SW 1271 (cell line): ENCODE data around the gene RPGRIP1.
A peak's percentile ranks its signal among the peaks of the same experiment; 100 is the strongest.
"Not testable (repeated sequence)": the region's sequence is repeated elsewhere in the genome, so short reads cannot be mapped to it uniquely, and the experiment has no call there.

Experiments used
- DNase-seq, 2 experiments: peaks; one replicate each; lab custom pipeline; 2025; lab: John Stamatoyannopoulos, UW

Gene RPGRIP1

DNA sequence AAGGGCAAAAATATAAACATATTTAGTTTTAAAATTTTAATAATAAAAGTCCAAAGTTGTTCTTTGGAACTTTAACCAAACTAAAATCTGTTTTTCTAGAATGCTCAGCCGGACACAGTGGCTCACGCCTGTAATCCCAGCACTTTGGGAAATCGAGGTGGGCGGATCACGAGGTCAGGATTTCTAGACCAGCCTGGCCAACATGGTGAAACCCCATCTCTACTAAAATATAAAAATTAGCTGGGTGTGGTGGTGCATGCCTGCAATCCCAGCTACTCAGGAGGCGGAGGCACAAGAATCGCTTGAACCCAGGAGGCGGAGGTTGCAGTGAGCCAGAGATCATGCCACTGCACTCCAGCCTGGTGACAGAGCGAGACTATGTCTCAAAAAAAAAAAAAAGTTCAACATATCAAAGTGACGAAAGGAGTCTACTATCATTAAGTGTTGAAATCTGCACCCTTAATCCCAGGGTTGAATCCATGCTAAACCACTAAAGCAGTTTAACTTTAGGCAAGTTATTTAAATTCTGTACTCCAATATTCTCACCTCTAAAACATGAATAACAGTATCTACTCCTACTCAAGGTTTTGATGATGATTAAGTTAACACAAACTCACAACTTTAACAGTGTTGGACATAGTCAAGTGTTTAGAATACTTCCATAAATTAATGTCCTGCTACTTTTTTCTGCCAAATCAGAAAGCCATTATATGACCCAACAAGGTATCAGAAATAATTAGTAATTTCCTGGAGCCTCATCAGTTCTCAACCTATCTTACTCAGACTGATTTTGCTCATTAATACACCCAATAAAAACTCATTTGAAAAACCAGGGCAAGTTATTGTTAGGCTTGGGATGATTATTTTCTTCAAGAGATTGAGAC lies 21.6 kb upstream of the RPGRIP1 start:
- DNase-seq = no peak

DNA sequence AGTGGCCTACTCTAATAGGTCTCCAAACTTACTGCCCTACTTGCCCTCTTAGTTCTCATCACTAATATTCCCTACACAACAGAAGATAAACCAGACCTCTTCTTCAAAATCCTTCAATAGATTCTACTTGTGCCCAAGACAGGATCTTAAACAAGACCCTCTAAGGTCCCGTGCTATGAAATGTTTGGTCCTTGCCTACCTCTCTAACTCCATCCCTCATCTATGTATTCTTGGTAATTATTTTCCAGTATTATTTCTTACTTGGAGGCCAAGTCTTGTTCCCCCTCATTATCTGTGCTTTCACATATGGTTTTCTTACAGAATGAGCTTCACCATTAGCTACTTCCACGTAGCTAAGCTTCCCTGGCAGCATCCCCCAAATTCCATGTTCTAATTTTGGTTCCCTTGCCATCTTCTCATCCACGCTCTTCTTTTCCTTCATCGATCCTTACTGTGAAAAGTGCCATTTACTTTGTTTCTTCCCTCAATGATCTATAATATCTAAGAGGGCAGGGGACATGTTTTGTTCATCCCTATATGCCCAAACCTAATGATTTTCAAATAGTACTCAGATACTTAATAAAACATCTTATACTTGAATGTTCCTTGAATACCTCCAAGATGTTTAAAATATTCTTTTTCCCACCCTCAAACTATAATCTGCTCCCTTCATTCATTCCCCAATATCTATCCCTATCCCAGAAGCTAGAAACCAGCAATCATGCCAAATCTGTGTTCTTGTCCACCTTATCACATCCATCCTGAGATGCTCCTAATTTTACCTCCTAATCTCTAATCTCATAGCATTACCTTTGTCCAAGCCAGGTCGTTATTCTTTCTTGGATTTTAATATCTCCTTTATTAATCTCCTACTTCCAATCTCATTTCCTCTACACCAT lies 20.7 kb upstream of the RPGRIP1 start:
- no peak for DNase-seq

GRCh38 chr14:21261824-21262223 lies 18.1 kb upstream of the RPGRIP1 start:
- no peak for DNase-seq

- DNase-seq = no peak
These were observed 17.5 kb upstream of the RPGRIP1 start for GRCh38 chr14:21262410-21262809.

- no peak for DNase-seq
These were observed 16.4 kb upstream of the RPGRIP1 start for GRCh38 chr14:21263284-21264024.

- peak; percentile 12 to 69 for DNase-seq
These were observed 15.7 kb upstream of the RPGRIP1 start for GRCh38 chr14:21264025-21264801.

DNA sequence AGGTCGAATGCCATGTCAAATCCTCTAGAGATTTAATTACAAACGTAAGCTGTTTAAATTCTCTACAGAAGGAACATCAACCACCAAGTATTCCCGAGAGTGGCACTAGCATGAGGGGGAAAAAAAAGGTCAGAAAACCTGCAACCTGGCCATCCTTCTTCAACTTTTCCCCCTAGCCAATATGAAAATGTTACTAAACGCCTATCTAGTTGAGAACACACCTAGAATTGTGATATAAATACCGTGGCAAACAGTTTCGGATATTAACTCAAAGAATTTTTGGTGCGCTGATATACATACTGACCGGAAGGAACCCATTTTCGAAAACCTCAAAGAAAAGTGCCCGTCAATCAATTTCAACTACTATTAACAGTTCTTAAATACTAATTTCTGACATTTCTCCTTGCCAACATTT lies 12.4 kb upstream of the RPGRIP1 start:
- peak in 1 of 2 experiments; percentile 46 for DNase-seq

GRCh38 chr14:21267886-21268616 lies 11.8 kb upstream of the RPGRIP1 start:
- DNase-seq = no peak

- peak; percentile 14 to 48 for DNase-seq
These were observed 11.1 kb upstream of the RPGRIP1 start for GRCh38 chr14:21268617-21269251.

- peak; percentile 99 to 100 for DNase-seq
These were observed 10.4 kb upstream of the RPGRIP1 start, which contains the start of gene HNRNPC for GRCh38 chr14:21269252-21270046. Gene HNRNPC (minus strand): TSS chr14:21269442. CDS start chr14:21234193, 35,249 bp downstream.

DNA sequence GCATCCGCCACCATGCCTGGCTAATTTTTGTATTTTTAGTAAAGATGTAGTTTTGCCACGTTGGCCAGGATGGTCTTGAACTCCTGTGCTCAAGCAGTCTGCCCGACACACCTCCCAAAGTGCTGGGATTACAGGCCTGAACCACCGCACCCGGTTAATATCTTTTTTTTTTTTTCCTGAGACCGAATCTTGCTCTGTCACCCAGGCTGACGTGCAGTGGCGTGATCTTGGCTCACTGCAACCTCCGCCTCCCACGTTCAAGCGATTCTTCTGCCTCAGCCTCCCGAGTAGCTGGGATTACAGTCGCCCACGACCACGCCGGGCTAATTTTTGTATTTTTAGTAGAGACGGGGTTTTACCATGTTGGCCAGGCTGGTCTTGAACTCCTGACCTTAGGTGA lies 7.2 kb upstream of the RPGRIP1 start:
- DNase-seq = not testable (repeated sequence)

- no peak for DNase-seq
These were observed 4.5 kb upstream of the RPGRIP1 start for GRCh38 chr14:21275261-21275858.

DNA sequence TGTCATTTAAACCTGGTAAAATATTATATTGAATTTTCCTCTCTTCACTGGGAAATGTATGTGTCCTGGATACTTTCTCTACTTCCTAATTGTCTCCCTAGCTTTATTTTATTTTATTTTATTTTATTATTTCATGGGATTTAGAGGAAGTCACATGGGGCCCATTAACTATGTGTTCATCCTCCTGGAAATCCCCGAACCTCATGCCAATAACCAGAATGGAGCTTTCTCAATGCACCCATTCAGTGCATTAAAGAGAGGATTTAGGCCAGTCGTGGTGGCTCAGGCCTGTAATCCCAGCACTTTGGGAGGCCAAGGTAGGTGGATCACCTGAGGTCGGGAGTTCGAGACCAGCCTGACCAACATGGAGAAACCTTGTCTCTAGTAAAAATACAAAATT lies 1.3 kb upstream of the RPGRIP1 start:
- DNase-seq = no peak

DNA sequence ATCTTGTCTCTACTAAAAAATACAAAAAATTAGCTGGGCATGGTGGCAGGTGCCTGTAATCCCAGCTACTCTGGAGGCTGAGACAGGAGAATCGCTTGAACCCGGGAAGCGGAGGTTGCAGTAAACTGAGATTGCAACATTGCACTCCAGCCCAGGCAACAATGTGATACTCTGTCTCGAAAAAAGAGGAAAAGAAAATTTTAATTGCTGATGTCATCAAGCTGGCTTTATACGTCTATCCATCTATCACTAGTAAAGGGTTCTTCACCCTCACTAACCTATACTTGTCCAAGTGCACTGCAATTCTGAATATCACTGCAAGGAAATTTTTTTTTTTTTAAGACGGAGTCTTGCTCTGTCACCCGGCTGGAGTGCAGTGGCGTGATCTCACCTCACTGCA lies 2.0 kb downstream of the RPGRIP1 start:
- not testable (repeated sequence) for DNase-seq

DNA sequence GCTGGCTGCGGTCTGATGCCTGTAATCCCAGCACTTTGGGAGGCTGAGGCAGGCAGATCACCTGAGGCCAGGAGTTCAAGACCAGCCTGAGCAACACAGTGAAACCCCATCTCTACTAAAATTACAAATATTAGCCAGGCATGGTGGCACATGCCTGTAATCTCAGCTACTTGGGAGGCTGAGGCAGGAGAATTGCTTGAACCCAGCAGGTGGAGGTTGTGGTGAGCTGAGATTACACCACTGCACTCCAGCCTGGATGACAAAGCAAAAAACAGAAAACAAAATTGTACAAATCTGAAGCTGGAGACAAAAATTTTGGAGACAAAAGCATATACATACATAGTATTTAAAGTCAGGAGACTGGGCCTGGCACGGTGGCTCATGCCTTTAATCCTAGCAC lies 6.6 kb downstream of the RPGRIP1 start:
- not testable (repeated sequence) for DNase-seq

- DNase-seq = no peak
These were observed 7.3 kb downstream of the RPGRIP1 start for GRCh38 chr14:21287168-21287567.

DNA sequence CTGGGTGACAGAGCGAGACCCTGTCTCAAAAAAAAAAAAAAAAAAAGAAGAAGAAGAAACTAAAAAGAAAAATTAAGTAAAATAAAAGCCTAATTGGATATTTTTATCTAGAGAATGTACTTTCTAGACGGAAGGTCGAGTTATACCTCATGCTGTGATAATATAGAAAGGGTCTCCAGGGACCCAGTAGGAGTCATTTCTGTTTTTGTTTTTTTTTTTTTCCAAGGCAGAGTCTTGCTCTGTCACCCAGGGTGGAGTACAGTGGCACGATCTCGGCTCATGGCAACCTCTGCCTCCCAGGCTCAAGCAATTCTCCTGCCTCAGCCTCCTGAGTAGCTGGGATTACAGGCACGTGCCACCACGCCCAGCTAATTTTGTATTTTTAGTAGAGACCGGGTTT lies 14.1 kb downstream of the RPGRIP1 start:
- not testable (repeated sequence) for DNase-seq

DNA sequence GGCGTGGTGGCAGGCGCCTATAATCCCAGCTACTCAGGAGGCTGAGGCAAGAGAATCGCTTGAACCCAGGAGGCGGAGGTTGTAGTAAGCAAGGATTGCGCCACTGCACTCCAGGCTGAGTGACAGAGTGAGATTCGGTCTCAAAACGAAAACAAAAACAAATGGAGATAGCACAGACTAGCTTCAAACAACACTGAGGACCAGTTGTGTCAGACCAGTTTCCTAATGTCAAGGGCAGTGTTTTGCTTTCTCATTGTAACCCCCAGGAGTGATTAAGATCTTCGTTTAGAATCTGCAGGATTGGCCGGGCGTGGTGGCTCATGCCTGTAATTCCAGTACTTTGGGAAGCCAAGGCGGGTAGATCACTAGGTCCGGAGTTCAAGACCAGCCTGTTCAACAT lies 18.5 kb downstream of the RPGRIP1 start:
- DNase-seq = no peak
